Adrenal gland (tissue), 12 donors: ENCODE results near the gene WDR38. TPM values are rescaled to one million over a fixed set of nuclear protein-coding genes. Genes with fewer than 3 reads are reported as not detected.

ENCODE experiments used
- DNase-seq, 7 donors: peaks; one replicate each; pipeline ENCODE4 v3.0.0-alpha.2; 2019 to 2020
- H3K27ac ChIP-seq, 5 donors: fragments of 200-600 bp; sonication (generic) in 4 of 5; 1 replicate in 3 of 5; 2 replicates in 2 of 5; pipeline versions ENCODE4 v1.5.1 to v1.8.0; 2016 to 2020; ENCODE audit warnings: mild to moderate bottlenecking in 1 of 5
- H3K27me3 ChIP-seq: fragments of 200-600 bp; 2 replicates; pipeline ENCODE4 v1.8.0; 2021
- H3K36me3 ChIP-seq, 2 donors: fragments of 200-600 bp; replicated peaks in 1 of 2; 1 replicate in 1 of 2; 2 replicates in 1 of 2; pipeline versions ENCODE4 v1.5.1 to v1.8.0; 2018 to 2022
- H3K4me1 ChIP-seq, 2 donors: fragments of 200-600 bp; replicated peaks in 1 of 2; 1 replicate in 1 of 2; 2 replicates in 1 of 2; pipeline versions ENCODE4 v1.5.1 to v1.8.0; 2018 to 2021
- H3K4me3 ChIP-seq, 4 donors: fragments of 200-600 bp; sonication (generic) in 3 of 4; one replicate each; pipeline ENCODE4 v1.5.1; 2016 to 2018
- H3K9me3 ChIP-seq, 3 donors: fragments of 200-600 bp; sonication (generic) in 1 of 3; replicated peaks in 1 of 3; 1 replicate in 2 of 3; 2 replicates in 1 of 3; pipeline versions ENCODE4 v1.5.1 to v1.8.0; 2016 to 2021
- POLR2A ChIP-seq, 2 donors: fragments of 450-650 bp; IDR thresholded peaks; one replicate each; pipeline ENCODE4 v1.6.1; 2017; ENCODE audit warnings: antibody characterized with exemption in 2 of 2, mild to moderate bottlenecking in 2 of 2, moderate library complexity in 1 of 2
- WGBS, 4 donors: extraction: QIAGEN DNeasy Blood & Tissue Kit in 2 of 4; methylation state at CpG; one replicate each; pipeline versions ENCODE4 v1.1.5 to v1.1.7; 2013 to 2017; 5-methylcytosine and 5-hydroxymethylcytosine counted together
- intact Hi-C, 2 donors: fragments of 100-400 bp; cut with DNase I; formaldehyde crosslinking; loops; one replicate each; pipeline versions ENCODE4 v1.14.1 to v1.15.0; 2022 to 2023
- polyA plus RNA-seq, 3 donors: library from polyadenylated mRNA; stranded (reverse); fragments of 200-250 nt in 2 of 3; fragments of 350-450 nt in 1 of 3; fragmentation: Illumina TruSeq in 1 of 3; extraction: RNeasy Lipid Tissue Mini Kit (QIAGEN cat#74804) in 1 of 3; gene quantifications; one replicate each; pipeline ENCODE4 v1.2.3, GENCODE V29; 2013 to 2014
- total RNA-seq, 9 donors: library from RNA; depleted of rRNA in 4 of 9; stranded (reverse); fragments of >200 nt in 4 of 9; fragments of 120-200 nt in 1 of 9; fragmentation: NEBNext Ultra II Directional in 1 of 9; extraction: Animal tissue kit (Norgen Biotek cat#: 25700) in 1 of 9; gene quantifications; one replicate each; pipeline versions ENCODE4 v1.1.0 to v1.2.4, GENCODE V29; 2013 to 2023
- TF ChIP-seq, protein P1 (sequence below), 6 experiments: fragments of 450-650 bp in 4 of 6; fragments of 200-600 bp in 2 of 6; sonication (generic) in 1 of 6; IDR thresholded peaks; 1 replicate in 5 of 6; 2 replicates in 1 of 6; pipeline versions ENCODE4 v1.5.1 to v1.8.0; 2016 to 2021; ENCODE audit warnings: antibody characterized with exemption in 6 of 6, mild to moderate bottlenecking in 2 of 6, moderate library complexity in 1 of 6
- donor health status: healthy with polysubstance abuse.
- donor health status: Bipolar disorder and iron deficiency.
- donor health status: DM: yes; HTN: yes; CAD: no.
- donor health status: DM: no; HTN: no; CAD: no.
- donor health status: DM: no; HTN: no; CAD: no.
- donor health status: DM: yes; HTN: yes; CAD: no.

The WDR38 gene
- total and polyA plus RNA-seq, 12 donors: 0.16 TPM; not detected in 11

DNA sequence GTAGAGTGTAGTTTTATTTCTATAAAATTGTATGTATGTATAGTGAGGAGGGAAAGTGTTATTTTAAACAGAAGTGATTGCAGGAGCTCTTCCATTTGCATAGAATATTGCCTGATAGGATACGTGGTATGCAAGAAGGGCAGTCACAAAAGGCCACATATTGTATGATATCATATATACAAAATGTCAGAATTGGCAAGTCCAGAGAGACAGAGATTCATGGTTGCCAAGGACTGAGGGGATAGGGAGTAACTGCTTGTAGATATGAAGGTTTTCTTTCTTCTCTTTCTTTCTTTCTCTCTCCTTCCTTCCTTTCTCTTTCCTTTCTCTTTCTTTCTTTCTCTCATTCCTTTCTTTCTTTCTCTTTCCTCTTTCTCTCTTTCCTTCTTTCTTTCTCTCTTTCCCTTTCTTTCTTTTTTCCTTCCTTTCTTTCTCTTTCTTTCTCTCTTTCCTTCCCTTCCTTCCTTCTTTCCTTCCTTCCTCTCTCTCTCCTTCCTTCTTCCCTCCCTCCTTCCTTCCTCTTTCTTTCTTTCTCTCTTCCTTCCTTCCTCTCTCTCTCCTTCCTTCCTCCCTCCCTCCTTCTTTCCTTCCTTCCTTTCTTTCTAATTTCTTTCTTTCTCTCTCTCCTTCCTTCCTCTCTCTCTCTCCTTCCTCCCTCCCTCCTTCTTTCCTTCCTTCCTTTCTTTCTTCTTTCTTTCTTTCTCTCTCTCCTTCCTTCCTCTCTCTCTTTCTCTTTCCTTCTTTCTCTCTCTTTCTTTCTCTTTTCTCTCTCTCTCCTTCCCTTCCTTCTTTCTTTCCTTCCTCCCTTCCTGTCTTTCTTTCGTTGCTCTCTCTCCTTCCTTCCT lies 24.5 kb upstream of the WDR38 start:
- peaks cover 7 to 15% of the 10 kb centered on the region in 2 donors for H3K4me1 ChIP-seq
- H3K27me3 ChIP-seq: no peaks in the 10 kb centered on the region
- DNase-seq: no peak
- intact Hi-C loops: no loop called here
- H3K27ac ChIP-seq: no peak overlapping the region
- 40 to 57% (median 46%) methylated on average over 2 of the region's 2 CpGs for WGBS, 4 donors
- no peak for TF ChIP-seq POLR2A (IDR thresholded peaks at IDR 0.05)
- TF ChIP-seq, protein P1, sequence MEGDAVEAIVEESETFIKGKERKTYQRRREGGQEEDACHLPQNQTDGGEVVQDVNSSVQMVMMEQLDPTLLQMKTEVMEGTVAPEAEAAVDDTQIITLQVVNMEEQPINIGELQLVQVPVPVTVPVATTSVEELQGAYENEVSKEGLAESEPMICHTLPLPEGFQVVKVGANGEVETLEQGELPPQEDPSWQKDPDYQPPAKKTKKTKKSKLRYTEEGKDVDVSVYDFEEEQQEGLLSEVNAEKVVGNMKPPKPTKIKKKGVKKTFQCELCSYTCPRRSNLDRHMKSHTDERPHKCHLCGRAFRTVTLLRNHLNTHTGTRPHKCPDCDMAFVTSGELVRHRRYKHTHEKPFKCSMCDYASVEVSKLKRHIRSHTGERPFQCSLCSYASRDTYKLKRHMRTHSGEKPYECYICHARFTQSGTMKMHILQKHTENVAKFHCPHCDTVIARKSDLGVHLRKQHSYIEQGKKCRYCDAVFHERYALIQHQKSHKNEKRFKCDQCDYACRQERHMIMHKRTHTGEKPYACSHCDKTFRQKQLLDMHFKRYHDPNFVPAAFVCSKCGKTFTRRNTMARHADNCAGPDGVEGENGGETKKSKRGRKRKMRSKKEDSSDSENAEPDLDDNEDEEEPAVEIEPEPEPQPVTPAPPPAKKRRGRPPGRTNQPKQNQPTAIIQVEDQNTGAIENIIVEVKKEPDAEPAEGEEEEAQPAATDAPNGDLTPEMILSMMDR (IDR thresholded peaks at IDR 0.05): no peak
- no peaks in the 10 kb centered on the region for H3K9me3 ChIP-seq
- H3K36me3 ChIP-seq: no peaks in the 10 kb centered on the region
- H3K4me3 ChIP-seq: no peak overlapping the region

GRCh38 chr9:124829334-124829669 lies 24.0 kb upstream of the WDR38 start:
- Histone ChIP-seq H3K27me3 (no peaks in the 10 kb centered on the region), H3K36me3 (no peaks in the 10 kb centered on the region), H3K27ac (no peak overlapping the region), H3K4me3 (no peak overlapping the region), H3K4me1 (peaks cover 7 to 15% of the 10 kb centered on the region in 2 donors), H3K9me3 (no peaks in the 10 kb centered on the region)
- TF ChIP-seq, protein P1 (IDR thresholded peaks at IDR 0.05): no peak
- no peak for TF ChIP-seq POLR2A (IDR thresholded peaks at IDR 0.05)
- intact Hi-C loops: no loop called here
- DNase-seq: no peak
- 47 to 54% (median 52%) methylated on average over 5 of the region's 5 CpGs for WGBS, 4 donors

DNA sequence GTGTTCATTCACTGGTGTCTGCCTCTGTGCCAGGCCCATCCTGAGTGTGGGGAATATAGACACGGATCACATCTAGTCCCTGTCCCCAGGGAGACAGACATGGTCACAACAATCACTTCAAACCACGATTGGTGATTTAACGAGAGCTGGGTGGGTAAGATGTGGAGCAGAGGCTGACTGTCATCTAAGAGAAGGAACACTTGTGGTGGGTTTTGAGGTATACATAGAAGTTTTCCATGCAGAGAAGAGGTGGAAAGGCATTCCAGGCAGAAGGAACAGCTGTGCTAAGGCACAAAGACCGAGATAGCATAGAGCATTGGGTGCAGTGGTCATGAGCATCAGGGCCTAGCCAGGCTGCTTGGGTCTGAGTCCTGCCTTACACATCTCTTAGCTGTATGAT lies 22.7 kb upstream of the WDR38 start:
- H3K27me3 ChIP-seq: no peaks in the 10 kb centered on the region
- intact Hi-C loops: no loop called here
- peaks cover 14 to 25% of the 10 kb centered on the region in 2 donors for H3K4me1 ChIP-seq
- DNase-seq: no peak
- no peaks in the 10 kb centered on the region for H3K36me3 ChIP-seq
- TF ChIP-seq, protein P1 (IDR thresholded peaks at IDR 0.05): no peak
- no peak overlapping the region for H3K27ac ChIP-seq
- H3K4me3 ChIP-seq: no peak overlapping the region
- 60 to 76% (median 68%) methylated on average over 4 of the region's 4 CpGs for WGBS, 4 donors
- H3K9me3 ChIP-seq: no peaks in the 10 kb centered on the region

- no peaks in the 10 kb centered on the region for H3K27me3 ChIP-seq
- peak overlapping the region in 2 of 5 donors; percentile 52 to 62 for H3K27ac ChIP-seq
- no peaks in the 10 kb centered on the region for H3K9me3 ChIP-seq
- no peaks in the 10 kb centered on the region for H3K36me3 ChIP-seq
- peak; percentile 66 to 92 (median 88) for DNase-seq
- intact Hi-C loops: no loop called here
- 43 to 55% (median 44%) methylated on average over 7 to 9 of the region's 9 CpGs for WGBS, 4 donors
- H3K4me1 ChIP-seq: peaks cover 14 to 30% of the 10 kb centered on the region in 2 donors
- no peak overlapping the region for H3K4me3 ChIP-seq
- no peak for TF ChIP-seq POLR2A (IDR thresholded peaks at IDR 0.05)
- TF ChIP-seq, protein P1 (IDR thresholded peaks at IDR 0.05): no peak
Observed at GRCh38 chr9:124831642-124832364, 21.5 kb upstream of the WDR38 start.
